HG03103 (cell line): Measurements from ENCODE around the gene ABHD4.
"Not testable (repeated sequence)": the region's sequence is repeated elsewhere in the genome, so short reads cannot be mapped to it uniquely, and the experiment has no call there.

ENCODE experiments used
- ATAC-seq: cut with Tn5 transposase; IDR thresholded peaks from one replicate; pipeline ENCODE4 v1.9.1; 2021; ENCODE audit warnings: low read depth; ENCODE audit not compliant: unreplicated experiment

The ABHD4 gene

GRCh38 chr14:22588526-22589095 is 9.5 kb upstream of the ABHD4 start:
- no peak for ATAC-seq

GRCh38 chr14:22589096-22589839 is 8.8 kb upstream of the ABHD4 start, which contains the start of gene DAD1:
DAD1 (minus strand) TSS chr14:22589224; CDS start chr14:22589157, 67 bp downstream.
- ATAC-seq: peak; percentile 92

GRCh38 chr14:22593189-22593588 is 4.9 kb upstream of the ABHD4 start:
- ATAC-seq: no peak

- no peak for ATAC-seq
Observed at GRCh38 chr14:22593601-22594000, 4.5 kb upstream of the ABHD4 start.

GRCh38 chr14:22594156-22594716 is 3.9 kb upstream of the ABHD4 start:
- ATAC-seq: no peak

- ATAC-seq: no peak
Observed at GRCh38 chr14:22596354-22596879, 1.7 kb upstream of the ABHD4 start.

- no peak for ATAC-seq
Observed at GRCh38 chr14:22597265-22597664, 835 bp upstream of the ABHD4 start.

GRCh38 chr14:22597771-22598098 is 365 bp upstream of the ABHD4 start:
- ATAC-seq: no peak

GRCh38 chr14:22598896-22599244 is 770 bp downstream of the ABHD4 start:
- peak; percentile 40 for ATAC-seq

- no peak for ATAC-seq
Observed at GRCh38 chr14:22599349-22599748, 1.2 kb downstream of the ABHD4 start.

- ATAC-seq: no peak
Observed at GRCh38 chr14:22600027-22600426, 1.9 kb downstream of the ABHD4 start.

GRCh38 chr14:22601456-22601855 is 3.4 kb downstream of the ABHD4 start:
- ATAC-seq: no peak

- no peak for ATAC-seq
Observed at GRCh38 chr14:22601996-22602395, 3.9 kb downstream of the ABHD4 start.

GRCh38 chr14:22602862-22603261 is 4.8 kb downstream of the ABHD4 start:
- no peak for ATAC-seq

- ATAC-seq: no peak
Observed at GRCh38 chr14:22606380-22606779, 8.3 kb downstream of the ABHD4 start.

- no peak for ATAC-seq
Observed at GRCh38 chr14:22607291-22607690, 9.2 kb downstream of the ABHD4 start.

- no peak for ATAC-seq
Observed at GRCh38 chr14:22610931-22611330, 12.8 kb downstream of the ABHD4 start.

- ATAC-seq: no peak
Observed at GRCh38 chr14:22613106-22613695, 15.1 kb downstream of the ABHD4 start.

GRCh38 chr14:22613736-22614239 is 15.7 kb downstream of the ABHD4 start:
- no peak for ATAC-seq

- ATAC-seq: no peak
Observed at GRCh38 chr14:22614240-22614799, 16.2 kb downstream of the ABHD4 start.

- ATAC-seq: not testable (repeated sequence)
Observed at GRCh38 chr14:22615765-22616164, 17.7 kb downstream of the ABHD4 start.
